Activated CD4-positive, CD25-positive, alpha-beta regulatory T cell treated with anti-CD3 and anti-CD28 coated beads, Interleukin-2, amount 50 U/mL, for 16 hours (primary cell): ENCODE results near the gene MACROH2A2.
"Not testable (repeated sequence)": the region's sequence is repeated elsewhere in the genome, so short reads cannot be mapped to it uniquely, and the experiment has no call there.

Experiments used
- DNase-seq: peaks from one replicate; pipeline ENCODE4 v3.0.0-alpha.2; 2020; ENCODE audit warnings: low read depth, low spot score

Gene MACROH2A2

DNA sequence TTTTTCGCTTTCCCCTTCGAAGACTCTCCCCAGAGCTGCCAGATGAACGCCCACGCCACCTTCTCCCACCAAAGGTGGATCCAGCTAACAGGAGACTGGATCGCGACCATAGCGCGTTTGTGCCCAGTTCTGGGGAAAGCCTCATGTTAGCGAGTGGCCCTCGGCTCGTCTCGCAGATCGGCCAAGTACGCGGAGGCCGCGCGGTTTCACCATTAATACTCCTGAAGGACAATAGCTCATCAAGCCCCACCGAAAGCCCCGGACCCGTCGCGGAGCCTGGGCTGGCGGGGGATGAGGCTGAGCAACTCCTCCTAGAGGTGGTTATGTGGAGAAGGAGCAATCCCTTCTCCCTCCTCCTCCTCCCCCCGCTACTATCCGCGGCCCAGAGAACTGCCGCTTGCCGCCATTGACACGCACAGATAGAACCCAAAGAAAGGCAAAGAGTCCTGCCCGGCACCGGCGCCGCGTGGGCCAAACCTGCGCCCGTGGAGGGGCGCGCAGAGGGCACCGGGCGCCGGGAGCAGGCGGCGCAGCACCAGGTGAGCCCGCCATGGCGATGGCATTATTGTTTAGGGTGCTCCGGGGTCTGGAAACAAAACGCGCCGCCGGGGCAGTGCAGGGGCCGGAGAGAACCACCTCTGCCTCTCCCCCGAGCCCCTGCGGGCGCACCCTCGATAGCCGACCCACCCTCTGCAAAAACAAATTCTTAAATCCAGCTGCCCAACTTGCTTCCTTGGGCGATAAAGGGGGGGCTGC is at the start of gene MACROH2A2:
Gene MACROH2A2, plus strand, starts transcription at position 385 of the 756 bp plus-strand sequence. CDS start 22,813 bp downstream, outside the sequence.
- no peak for DNase-seq

DNA sequence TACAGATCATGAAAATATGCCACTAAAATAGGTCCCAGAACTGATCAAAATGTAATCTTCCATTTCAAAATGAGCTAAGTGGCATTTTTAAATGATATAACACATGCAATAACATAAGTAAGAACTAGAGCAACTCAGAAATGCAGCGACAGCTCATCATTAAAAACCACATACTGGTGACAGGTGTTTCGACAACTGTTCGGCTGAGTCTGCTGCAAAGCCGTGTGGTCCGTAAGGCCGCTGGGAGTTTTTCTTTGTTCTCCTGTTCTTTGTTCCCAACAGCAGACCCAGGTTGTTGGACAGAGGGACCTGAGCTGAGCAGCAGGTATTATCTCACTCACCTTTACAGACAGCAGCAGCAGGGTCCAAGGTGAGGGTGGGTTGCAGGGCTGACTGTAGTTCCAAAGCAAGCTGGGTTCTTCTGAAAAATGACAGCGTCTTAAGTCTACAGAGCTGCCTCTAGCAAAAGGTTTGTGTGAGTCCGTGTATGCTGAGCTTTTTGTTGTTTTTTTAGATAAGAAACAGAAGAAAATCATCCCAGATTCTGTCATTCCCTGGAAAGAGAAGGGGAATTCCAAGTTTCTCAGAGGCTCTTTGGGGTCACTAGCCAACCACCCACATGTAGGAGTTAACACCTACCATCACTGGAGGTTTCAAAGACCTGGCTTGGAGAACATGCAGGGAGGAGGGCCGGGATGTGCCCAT is 45.4 kb upstream of the MACROH2A2 start:
- no peak for DNase-seq

DNA sequence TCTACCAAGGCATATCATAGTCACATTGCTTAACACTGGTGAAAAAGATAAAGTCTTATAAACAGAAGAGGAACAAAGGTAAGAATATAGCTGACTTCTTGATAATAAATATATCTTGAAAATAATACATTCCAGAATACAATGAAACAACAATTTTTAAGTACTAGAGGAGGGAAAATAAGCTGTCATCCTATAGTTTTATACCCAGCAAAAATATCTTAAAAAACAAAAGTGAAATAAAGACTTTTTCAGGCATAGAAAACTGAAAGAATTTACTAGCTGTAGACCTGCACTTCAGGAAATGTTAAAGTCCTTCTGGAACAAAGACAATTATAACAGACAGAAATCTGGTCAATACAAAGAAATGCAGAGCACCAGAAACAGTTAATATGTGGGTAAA is 21.4 kb upstream of the MACROH2A2 start:
- no peak for DNase-seq

DNA sequence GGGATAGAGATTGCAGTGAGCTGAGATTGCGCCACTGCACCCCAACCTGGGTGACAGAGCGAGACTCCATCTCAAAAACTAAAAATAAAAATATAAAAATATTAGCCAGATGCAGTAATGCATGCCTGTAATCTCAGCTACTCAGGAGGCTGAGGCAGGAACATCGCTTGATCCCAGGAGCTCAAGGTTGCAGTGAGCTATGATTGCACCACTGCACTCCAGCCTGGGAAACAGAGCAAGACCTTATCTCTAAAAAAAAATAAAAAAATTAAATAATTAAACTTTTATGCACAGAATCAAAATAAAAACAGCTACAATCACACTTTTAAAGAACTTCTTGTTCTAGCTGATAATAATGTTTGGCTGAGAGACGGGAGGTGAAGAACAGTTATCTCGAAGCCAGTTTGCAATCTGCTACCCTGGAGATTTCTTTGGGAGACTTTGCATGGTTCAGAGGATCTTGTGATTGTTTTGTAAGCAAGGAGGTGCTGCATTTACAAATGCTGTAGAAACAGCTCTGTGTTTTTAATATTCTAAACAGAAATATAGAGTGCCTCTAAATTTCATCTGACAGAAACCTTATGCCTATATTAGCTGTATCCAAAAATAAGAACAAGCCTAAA is 19.9 kb upstream of the MACROH2A2 start:
- DNase-seq = no peak

DNA sequence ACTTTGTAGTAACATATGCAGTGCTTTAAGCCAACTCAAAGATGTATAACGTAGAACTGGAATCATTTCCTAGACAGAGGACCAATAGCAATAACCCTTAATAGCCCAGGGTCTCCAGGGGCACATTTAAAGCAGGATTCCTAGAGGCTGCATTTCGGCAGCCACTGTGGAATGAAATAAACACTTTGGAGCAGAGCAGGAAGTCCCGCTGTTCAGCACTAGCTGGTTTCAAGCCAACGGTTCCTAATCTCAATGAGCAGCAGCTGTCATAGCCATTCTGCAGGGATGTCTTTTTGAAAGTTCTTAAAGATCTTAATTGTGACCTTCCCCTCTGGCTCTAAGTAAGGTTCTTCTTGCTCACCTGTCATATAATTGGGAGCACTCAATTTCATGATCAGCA is 18.4 kb upstream of the MACROH2A2 start:
- no peak for DNase-seq

DNA sequence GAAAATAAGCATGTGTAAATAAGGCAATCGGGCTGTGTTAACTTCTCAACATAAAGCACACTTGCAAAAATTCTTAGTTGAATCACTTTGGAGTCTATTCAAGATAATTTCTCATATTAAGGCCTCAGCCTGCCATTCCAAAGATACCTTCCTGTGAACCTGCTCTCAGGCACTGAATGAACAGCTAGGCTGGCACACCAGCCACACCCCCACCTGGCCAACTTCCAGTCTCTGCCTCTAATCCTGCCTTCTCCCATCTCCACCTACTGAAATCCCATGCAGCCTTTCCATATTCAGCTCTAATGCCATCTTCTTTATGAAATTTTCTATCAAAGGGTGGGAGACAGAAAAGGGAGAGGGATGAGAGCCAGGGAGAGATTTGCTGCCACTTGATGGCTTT is 17.1 kb upstream of the MACROH2A2 start:
- DNase-seq = no peak

DNA sequence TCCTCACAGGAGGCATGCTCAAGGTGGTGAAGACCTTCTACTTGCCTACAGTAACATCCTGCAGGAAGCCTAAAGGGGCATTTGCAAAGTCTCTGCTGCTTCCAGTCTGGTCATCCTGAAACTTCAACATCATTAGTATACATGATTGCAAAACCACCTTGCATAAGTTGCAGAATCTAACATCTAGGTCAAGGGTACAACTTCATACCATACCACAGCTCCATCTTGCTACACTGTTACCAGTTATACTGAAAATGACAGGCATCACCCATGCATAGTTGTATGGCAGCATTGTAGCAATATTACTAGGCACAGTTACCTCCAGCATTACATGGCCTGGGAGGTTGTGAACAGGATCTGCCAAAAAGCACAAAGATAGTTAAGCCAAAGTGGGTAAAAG is 13.7 kb upstream of the MACROH2A2 start:
- no peak for DNase-seq

DNA sequence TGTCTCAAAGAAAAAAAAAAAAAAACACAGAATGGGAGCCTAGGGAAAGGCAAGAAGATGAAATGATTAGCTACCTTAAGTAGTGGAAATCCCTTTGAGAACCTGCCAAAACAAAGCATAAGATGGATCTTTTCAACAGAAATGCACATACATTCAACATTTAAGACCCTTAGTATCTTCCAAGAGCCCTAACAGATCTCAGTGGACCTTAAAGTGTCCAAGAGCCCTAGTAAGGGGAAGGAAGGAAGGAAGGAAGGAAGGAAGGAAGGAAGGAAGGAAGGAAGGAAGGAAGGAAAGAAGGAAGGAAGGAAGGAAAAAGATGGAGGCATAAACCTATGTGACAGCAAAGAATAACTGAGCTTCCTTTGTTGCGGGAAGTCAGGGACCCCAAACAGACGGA is 11.6 kb upstream of the MACROH2A2 start:
- no peak for DNase-seq

DNA sequence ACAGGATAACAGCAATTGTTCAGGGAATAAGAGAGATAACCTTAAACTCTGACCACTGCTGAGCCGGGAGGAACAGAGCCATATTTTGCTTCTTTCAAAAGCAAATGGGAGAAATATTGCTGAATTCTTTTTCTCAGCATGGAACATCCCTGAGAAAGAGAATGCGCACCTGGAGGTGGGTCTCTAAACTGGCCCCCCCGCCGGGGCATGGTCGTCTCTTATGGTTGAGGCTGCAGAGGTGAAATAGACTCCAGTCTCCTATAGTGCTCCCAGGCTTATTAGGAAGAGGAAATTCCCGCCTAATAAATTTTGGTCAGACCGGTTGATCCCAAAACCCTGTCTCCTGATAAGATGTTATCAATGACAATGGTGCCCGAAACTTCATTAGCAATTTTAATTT is 10.9 kb upstream of the MACROH2A2 start:
- not testable (repeated sequence) for DNase-seq

DNA sequence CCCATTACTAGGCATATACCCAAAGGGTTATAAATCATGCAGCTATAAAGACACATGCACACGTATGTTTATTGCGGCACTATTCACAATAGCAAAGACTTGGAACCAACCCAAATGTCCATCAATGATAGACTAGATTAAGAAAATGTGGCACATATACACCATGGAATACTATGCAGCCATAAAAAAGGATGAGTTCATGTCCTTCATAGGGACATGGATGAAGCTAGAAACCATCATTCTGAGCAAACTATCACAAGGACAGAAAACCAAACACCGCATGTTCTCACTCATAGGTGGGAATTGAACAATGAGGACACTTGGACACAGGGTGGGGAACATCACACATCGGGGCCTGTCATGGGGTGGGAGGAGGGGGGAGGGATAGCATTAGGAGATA is 5.6 kb upstream of the MACROH2A2 start:
- not testable (repeated sequence) for DNase-seq

DNA sequence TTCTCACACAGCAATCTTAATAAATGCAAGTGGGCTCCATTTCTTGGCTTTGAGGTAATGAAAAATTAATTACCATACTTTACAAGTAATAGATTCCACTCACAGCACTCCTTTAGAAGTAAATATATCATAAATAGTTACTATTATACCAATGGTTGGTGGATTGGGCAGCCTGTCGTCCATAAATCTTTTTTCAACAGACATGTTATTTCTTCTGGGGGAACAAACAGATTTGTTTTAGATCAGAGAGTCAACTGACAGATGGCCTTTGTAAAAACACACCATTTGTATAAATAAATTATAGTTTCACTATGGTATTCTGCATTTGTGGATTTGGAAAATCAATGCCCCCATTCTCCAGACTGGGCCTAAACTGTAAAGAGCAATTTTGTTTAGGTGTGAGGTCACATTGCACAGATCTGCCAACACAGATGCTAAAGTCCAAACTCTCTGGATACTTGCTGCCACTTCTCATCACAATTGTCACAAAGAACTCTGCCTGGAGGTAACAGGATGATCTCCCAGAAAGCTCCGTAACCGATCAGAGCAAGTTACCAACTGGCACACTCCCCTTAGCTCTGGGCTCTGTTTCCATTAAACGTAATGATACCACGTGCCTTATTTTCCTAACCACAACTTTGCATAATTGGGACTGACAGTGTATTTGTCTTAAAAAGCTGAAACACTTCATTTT is 4.5 kb upstream of the MACROH2A2 start:
- no peak for DNase-seq

DNA sequence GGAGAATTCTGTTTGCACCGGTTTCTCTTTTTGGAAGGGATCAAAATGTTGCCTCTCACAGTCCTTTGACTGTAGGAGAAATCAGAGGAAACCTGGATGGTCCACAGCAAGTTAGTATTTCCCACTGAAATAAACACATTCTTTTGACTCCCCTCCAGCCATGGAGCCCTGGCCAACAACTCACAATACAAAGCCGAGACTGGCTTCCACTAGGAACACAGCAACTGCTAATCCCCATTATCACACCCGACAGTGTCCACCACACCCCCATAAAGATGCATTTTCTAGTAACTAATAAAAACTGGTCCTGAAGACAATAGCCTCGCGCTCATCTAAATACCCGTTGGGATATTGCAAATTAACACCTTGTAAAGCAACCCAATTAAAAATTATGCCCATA is 798 bp upstream of the MACROH2A2 start:
- DNase-seq = no peak

DNA sequence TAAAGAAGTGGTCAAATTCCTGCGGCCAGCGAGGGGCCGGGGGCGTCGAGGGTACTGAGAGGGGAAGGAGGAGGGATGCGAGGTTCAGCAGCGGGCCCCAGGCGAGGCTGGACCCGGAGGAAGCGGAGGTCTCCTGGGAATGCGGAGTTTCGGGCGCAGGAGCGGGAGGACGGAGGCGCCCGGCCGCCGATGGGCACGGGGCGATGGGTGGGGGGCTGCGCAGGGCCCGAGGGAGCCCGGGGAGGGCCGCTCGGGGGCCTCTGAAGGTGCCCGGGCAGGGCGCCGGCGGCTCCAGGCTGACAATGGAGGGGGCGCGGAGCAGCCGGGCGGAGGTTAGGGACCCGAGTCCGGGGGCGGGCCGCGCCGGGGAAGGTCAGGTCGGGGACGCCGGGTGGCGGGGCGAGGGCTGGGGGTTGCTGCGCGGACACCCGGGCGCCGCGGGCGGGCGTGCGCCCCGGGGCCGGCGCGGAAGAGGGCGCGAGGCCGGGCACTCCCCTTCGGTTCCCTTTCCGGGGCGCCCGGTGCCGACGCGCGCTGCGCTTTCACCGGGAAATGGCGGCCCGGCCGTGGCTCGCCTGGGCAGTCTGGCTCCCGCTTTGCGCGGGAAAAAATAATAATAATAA is 683 bp downstream of the MACROH2A2 start:
- no peak for DNase-seq

DNA sequence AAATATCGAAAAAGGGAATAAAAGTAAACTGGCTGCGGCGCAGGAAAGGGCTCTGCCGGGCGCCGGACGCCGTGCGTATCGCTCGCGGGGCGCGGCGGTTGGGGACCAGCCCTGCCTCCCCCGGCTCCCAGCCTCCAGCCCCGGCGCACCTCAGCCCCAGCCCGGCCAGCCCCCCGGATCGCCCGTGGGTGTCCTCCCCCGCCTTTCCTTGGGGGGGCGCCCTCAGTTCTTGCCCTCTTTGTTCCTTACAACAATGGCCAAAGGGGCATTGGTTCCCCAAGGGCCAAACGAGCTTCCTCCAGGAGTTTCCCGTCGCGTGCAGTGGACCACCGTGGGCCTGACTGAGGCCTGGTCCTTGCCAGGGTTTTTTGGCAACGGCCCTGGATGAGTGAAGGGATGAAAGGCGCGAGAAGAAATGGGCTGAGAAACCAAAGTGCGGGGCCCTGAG is 1.2 kb downstream of the MACROH2A2 start:
- no peak for DNase-seq

DNA sequence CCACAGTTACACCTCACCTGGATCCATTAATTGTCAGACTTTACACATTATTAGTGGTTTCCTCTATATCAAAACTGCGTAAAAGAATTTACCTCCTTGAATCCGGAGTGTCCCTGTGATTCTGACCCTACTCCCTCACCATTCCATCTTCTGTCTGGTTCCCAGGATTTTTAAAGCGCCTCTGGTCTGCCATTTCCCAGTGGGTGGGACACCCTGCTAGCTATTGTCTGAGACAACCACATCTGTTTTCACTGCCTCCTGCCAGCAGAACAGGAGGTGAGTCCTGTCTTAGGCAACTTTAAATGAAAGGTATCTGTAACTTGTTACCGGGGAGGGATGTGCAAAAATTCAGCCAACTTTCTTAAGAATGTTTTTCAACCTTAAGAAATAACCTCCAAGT is 2.3 kb downstream of the MACROH2A2 start:
- DNase-seq = no peak

DNA sequence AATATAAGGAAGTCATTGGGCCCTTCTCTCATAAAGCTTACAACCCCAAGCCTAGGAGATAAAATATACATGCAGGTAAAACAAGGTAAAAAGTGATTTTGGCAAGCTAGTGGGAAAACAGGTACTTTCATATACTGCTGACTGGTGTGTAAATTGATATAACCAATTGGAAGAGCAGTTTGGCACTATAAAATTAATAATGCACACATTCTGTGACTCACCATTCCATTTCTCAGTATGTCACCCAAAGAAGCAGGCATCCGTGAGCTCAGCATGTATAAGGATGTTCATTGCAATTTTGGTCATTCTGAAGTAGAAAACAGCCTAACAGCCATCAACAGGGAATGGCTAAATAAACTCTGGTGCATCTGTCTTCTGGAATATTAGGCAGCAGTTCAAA is 2.9 kb downstream of the MACROH2A2 start:
- DNase-seq = no peak

DNA sequence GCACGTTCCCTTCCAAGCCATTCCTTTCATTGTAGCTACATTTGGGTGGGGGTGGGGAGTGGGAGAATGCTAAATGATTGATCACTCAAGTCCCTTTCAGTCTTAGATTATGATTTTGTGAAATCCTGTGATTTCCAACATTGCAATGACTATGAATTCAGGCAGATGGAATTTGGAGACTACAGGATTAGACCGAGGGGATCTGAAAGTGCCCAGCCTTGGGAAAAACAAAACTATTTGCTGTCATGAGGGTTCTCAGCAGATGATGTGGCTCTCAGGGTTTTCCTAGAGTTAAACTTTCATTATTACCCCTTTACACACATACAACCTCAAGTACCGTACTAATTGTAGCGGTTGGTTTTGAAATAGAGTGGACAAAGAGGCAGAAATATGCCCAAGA is 4.7 kb downstream of the MACROH2A2 start:
- no peak for DNase-seq

DNA sequence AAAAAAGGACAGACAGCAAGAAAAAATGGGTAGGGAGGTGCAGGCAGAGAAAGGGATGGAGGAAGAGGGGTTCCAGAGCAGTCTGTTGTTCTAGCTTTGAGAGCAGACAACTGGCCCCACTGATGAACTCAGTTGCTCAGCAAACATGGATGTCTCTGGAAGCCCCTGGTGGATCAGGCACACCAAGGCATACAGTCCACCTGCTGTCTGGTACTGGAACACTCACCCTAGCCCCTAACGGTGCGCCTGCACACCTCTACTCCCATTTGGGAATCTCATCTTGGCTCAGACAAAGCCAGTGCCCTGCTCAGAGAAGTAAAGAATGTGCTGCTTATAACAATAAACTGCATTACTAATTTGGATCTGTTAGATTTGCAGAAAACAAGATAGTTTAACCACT is 7.7 kb downstream of the MACROH2A2 start:
- DNase-seq = no peak

DNA sequence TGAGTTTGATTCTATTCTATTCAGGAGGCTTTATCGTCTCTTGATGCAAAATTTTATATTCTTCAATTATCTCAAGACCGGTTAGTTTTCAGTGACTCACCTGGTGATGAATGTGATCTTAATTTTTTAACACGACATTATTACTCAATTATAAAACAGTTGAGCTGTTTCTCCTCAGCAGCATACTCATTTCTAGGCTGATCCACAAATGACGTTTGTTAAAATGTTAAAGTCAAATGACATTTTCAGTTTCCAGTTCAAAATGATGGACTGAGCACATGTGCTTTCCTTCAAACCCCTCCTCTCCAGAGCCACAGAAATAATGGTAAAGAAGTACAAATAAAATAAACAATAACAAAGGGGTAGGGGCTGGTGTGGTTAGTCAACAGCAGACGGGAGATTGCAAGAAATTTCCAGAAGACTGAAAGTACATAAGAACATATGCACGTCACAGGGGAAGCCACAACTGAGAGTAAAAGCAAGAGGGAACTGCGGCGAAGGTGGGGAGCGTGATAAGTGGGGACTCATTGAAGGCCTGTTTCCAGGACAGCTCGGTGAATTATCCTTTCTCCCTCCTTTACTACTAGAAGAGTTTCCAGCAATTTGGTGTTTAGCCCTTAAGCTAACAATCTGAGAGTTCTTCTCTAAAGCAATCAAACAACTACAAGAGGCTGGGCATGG is 10.9 kb downstream of the MACROH2A2 start:
- no peak for DNase-seq

DNA sequence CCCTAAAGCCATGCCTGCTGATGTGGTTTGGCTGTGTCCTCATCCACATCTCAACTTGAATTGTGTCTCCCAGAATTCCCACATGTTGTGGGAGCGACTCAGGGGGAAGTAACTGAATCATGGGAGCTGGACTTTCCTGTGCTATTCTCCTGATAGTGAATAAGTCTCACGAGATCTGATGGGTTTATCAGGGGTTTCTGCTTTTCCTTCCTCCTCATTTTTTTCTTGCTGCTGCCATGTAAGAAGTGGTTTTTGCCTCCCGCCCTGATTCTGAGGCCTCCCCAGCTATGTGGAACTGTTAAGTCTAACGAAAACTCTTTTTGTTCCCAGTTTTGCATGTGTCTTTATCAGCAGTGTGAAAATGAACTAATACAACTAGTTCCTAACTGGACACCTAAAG is 11.8 kb downstream of the MACROH2A2 start:
- no peak for DNase-seq

DNA sequence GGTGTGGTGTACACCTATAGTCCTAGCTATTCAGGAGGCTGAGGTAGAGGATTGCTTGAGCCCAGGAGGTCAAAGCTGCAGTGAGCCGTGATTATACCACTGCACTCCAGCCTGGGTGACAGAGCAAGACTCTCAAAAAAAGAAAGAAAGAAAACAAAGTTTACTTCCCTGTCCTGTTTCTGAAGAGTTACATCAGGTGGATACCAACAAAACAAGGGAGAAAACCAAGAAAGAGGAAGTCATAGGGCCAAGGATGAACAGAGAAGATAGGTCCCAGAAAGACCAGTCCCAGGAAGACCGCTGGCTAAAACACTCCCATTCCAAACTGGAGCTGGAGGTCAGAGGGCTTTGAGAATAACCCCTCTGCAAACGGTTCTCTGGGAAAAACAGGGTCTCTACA is 13.5 kb downstream of the MACROH2A2 start:
- no peak for DNase-seq
